GM18520 (cell line): ENCODE results near the gene RNF217.

Experiments used
- ATAC-seq: cut with Tn5 transposase; IDR thresholded peaks from one replicate; pipeline ENCODE4 v1.9.1; 2021; ENCODE audit not compliant: unreplicated experiment

RNF217 gene

GRCh38 chr6:125095580-125096301 is 133.5 kb downstream of the RNF217 start:
- ATAC-seq, result no peak

GRCh38 chr6:125097186-125097585 is 134.9 kb downstream of the RNF217 start:
- no peak for ATAC-seq

- ATAC-seq, result no peak
These were observed 136.0 kb downstream of the RNF217 start for GRCh38 chr6:125098253-125098652.

- no peak for ATAC-seq
These were observed 137.2 kb downstream of the RNF217 start for GRCh38 chr6:125099211-125100073.

- ATAC-seq, result no peak
These were observed 137.9 kb downstream of the RNF217 start for GRCh38 chr6:125100074-125100652.

- no peak for ATAC-seq
These were observed 138.9 kb downstream of the RNF217 start for GRCh38 chr6:125101128-125101527.

GRCh38 chr6:125101631-125102030 is 139.4 kb downstream of the RNF217 start:
- ATAC-seq, result no peak

- ATAC-seq, result no peak
These were observed 140.2 kb downstream of the RNF217 start for GRCh38 chr6:125102411-125102810.

- no peak for ATAC-seq
These were observed 140.7 kb downstream of the RNF217 start for GRCh38 chr6:125102891-125103290.

- no peak for ATAC-seq
These were observed 142.2 kb downstream of the RNF217 start for GRCh38 chr6:125104425-125104824.

GRCh38 chr6:125107048-125107447 is 144.8 kb downstream of the RNF217 start:
- ATAC-seq, result no peak

GRCh38 chr6:125107896-125108295 is 145.7 kb downstream of the RNF217 start:
- ATAC-seq, result no peak

GRCh38 chr6:125110056-125110455 is 147.8 kb downstream of the RNF217 start:
- no peak for ATAC-seq

- no peak for ATAC-seq
These were observed 149.2 kb downstream of the RNF217 start for GRCh38 chr6:125111219-125111983.

GRCh38 chr6:125112934-125113333 is 150.7 kb downstream of the RNF217 start:
- no peak for ATAC-seq

GRCh38 chr6:125114248-125114858 is 152.1 kb downstream of the RNF217 start:
- ATAC-seq, result no peak

GRCh38 chr6:125116170-125116569 is 153.9 kb downstream of the RNF217 start:
- no peak for ATAC-seq

GRCh38 chr6:125116710-125117109 is 154.5 kb downstream of the RNF217 start:
- ATAC-seq, result no peak

- no peak for ATAC-seq
These were observed 155.6 kb downstream of the RNF217 start for GRCh38 chr6:125117818-125118217.

GRCh38 chr6:125120054-125120590 is 157.9 kb downstream of the RNF217 start:
- ATAC-seq, result no peak
